BE2C (cell line): ENCODE results near the gene KHSRP.

Source experiments
- DNase-seq: peaks from one replicate; pipeline ENCODE4 v3.0.0-alpha.2; 2020
- H3K27me3 ChIP-seq: fragments of 250-450 bp; sonication (Bioruptor Pico); 2 replicates; pipeline ENCODE4 v1.5.1; 2020; ENCODE audit warnings: mild to moderate bottlenecking
- H3K36me3 ChIP-seq: fragments of 250-450 bp; sonication (Bioruptor Pico); 2 replicates; pipeline ENCODE4 v1.5.1; 2020; ENCODE audit warnings: mild to moderate bottlenecking
- H3K4me1 ChIP-seq: fragments of 250-450 bp; sonication (Bioruptor Pico); 2 replicates; pipeline ENCODE4 v1.5.1; 2020
- H3K4me3 ChIP-seq: 2 replicates; pipeline ENCODE4 v1.5.1; 2011; ENCODE audit warnings: low read depth, low read length
- H3K9me3 ChIP-seq: fragments of 250-450 bp; sonication (Bioruptor Pico); 2 replicates; pipeline ENCODE4 v1.5.1; 2020
- TF ChIP-seq, protein P1 (sequence below): IDR thresholded peaks from 2 replicates; pipeline ENCODE4 v1.5.1; 2012; ENCODE audit warnings: mild to moderate bottlenecking, low read depth, low read length

Gene KHSRP

DNA sequence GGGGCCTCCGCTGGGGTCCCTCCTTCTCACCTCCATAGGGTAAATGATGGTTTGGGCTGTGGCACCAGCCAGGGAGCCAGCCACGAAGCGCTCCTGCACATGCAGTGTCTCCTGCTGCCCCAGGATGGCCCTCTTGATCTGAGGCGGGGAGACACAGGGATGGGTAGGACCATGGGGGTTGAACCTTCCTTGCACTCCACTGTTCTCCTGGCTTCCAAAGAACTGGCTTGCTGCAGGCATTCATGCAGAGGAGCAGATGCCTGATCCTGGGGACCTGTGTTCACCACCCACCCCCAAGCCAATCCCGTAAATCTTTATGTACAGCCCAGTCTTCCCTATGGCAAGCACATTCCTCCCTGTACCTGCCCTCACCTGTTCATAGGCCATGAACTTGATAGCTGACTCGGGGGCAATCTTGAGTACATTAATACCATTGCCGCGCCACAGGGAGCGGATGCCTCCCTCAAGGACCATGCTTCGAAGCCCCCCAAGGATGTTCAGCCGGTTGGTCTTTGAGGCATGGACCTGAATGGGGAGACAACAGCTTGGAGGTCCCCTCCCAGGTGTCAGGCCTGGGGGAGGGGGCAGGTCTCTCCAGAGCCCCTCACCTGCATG, 29.4 kb upstream of the KHSRP start:
- no peaks in the 10 kb centered on the region for H3K27me3 ChIP-seq
- peaks cover 11% of the 10 kb centered on the region; the same call in 1 of the 2 replicates for H3K9me3 ChIP-seq
- TF ChIP-seq, protein P1, sequence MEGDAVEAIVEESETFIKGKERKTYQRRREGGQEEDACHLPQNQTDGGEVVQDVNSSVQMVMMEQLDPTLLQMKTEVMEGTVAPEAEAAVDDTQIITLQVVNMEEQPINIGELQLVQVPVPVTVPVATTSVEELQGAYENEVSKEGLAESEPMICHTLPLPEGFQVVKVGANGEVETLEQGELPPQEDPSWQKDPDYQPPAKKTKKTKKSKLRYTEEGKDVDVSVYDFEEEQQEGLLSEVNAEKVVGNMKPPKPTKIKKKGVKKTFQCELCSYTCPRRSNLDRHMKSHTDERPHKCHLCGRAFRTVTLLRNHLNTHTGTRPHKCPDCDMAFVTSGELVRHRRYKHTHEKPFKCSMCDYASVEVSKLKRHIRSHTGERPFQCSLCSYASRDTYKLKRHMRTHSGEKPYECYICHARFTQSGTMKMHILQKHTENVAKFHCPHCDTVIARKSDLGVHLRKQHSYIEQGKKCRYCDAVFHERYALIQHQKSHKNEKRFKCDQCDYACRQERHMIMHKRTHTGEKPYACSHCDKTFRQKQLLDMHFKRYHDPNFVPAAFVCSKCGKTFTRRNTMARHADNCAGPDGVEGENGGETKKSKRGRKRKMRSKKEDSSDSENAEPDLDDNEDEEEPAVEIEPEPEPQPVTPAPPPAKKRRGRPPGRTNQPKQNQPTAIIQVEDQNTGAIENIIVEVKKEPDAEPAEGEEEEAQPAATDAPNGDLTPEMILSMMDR, result no peak
- H3K4me3 ChIP-seq, result no peak overlapping the region
- DNase-seq, result no peak
- no peaks in the 10 kb centered on the region for H3K4me1 ChIP-seq
- peaks cover 17% of the 10 kb centered on the region for H3K36me3 ChIP-seq

DNA sequence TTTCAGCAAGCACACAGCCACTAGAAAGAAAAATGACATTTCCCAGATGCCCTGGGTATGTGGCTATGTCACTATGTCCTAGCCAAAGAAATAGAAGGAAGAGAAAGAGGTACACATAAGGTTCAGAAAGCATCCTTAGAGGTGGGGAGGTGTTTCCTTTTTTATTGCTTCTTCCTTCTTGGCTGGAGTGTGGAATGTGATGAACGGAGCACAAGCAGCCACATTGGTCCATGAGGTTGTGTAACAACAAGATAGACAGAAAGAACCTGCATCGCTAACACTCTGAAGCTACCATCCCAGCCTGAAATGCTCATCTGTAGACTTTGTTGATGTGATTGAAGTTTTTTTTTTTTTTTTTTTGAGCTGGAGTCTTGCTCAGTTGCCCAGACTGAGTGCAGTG, 28.3 kb upstream of the KHSRP start:
- Histone ChIP-seq H3K9me3 (peaks cover 11% of the 10 kb centered on the region; the same call in 1 of the 2 replicates), H3K4me1 (no peaks in the 10 kb centered on the region), H3K36me3 (peaks cover 17% of the 10 kb centered on the region), H3K27me3 (no peaks in the 10 kb centered on the region), H3K4me3 (no peak overlapping the region)
- TF ChIP-seq, protein P1, result no peak
- DNase-seq, result no peak

DNA sequence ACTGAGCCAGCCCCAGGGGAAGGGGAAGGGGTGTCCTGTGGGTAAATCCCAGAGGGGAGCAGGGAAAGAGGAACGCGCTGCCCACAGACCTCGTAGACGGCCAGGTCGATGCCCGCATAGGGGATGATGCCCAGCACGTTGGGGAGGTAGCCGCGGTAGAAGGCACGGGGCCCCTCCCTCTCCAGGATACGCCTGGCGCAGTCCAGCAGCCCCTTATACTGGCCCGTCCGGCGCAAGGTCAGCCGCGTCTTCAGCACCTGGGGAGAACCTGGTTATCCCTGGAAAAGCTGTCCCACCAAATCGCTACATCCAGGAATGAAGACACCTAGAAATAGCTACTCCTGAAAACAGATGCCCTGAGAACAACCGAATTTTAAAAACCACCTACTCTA, 27.6 kb upstream of the KHSRP start:
- H3K36me3 ChIP-seq, result peaks cover 17% of the 10 kb centered on the region
- no peak for DNase-seq
- H3K4me3 ChIP-seq, result no peak overlapping the region
- H3K4me1 ChIP-seq, result no peaks in the 10 kb centered on the region
- no peaks in the 10 kb centered on the region for H3K27me3 ChIP-seq
- peaks cover 11% of the 10 kb centered on the region; the same call in 1 of the 2 replicates for H3K9me3 ChIP-seq
- TF ChIP-seq, protein P1, result no peak

DNA sequence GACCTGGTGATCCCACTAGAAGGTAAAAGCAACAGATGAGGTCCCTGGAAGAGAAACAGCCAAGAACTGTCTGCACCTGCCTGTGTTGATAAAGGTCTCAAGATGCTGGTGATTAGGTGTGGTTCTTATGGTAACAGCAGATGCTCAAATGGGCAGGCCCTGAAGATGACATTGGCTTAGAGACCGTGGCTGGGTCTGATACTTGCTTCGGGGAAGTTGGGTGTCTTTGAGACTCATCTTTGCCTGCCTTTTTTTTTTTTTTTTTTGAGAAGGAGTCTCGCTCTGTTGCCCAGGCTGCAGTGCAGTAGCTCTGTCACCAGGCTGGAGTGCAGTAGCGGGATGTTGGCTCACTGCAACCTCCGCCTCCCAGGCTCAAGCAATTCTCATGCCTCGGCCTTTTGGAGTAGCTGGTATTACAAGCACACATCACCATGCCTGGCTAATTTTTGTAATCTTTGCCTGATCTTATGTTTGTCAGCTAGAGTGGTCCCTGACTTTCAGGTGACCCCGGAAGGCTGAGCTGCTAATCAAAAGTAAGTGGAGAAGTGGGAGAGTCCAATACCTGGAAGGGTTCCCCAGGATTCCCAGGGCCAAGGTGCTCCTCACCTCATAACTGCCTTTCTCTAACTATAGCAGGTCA, 27.1 kb upstream of the KHSRP start:
- Histone ChIP-seq H3K4me1 (no peaks in the 10 kb centered on the region), H3K9me3 (peaks cover 11% of the 10 kb centered on the region; the same call in 1 of the 2 replicates), H3K36me3 (peaks cover 17% of the 10 kb centered on the region), H3K27me3 (no peaks in the 10 kb centered on the region), H3K4me3 (no peak overlapping the region)
- TF ChIP-seq, protein P1, result no peak
- no peak for DNase-seq

DNA sequence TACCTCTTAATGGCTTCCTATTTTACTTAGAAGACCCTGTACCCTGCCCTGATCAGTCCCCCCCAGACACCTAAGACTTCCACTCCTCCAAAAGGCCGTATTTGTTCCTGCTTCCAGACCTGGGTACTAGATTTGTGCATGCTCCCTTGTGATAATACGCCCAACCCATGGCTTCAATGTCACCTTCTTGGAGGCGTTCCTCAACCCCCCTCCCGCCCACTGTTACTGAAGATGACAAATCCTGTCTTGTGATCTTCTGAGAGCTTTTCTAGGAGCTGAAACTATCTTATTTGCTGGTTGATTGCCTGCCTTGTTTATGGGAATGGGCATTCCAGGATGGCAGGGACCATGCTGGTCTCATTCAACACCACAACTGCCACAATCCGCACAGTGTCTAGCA, 25.6 kb upstream of the KHSRP start:
- Histone ChIP-seq H3K4me3 (no peak overlapping the region), H3K27me3 (no peaks in the 10 kb centered on the region), H3K4me1 (no peaks in the 10 kb centered on the region), H3K36me3 (peaks cover 17% of the 10 kb centered on the region), H3K9me3 (peaks cover 11% of the 10 kb centered on the region)
- no peak for DNase-seq
- TF ChIP-seq, protein P1, result no peak

DNA sequence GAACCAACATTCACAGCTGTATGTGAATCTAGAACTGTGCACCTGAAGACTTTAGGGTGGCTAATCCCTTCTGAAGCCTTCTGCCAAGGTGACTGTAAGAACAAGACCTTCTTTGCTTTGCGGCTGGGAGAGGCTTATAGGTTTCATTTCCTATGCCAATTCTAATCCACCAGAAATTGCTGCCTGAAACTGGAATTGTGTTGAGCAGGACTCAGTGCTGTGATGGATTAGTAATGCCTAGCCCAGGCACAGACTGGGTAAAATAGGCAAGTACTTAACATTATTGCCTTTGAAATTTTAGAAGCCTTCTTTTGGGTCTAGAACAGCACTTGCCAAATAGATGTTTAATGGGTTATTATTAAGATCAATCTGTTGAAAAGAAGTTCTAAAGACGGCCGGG, 23.4 kb upstream of the KHSRP start:
- Histone ChIP-seq H3K4me1 (no peaks in the 10 kb centered on the region), H3K36me3 (no peaks in the 10 kb centered on the region), H3K27me3 (no peaks in the 10 kb centered on the region), H3K4me3 (no peak overlapping the region), H3K9me3 (no peaks in the 10 kb centered on the region; the same call in 1 of the 2 replicates)
- no peak for DNase-seq
- TF ChIP-seq, protein P1, result no peak
